H1 (cell line): Measurements from ENCODE around the gene KCP. TPM values are rescaled to one million over a fixed set of nuclear protein-coding genes. Genes with fewer than 3 reads are reported as not detected.

Experiments used
- CTCF ChIA-PET: fragments of 300-600 bp; sonication (Branson Sonifier 250); formaldehyde crosslinking; loops from one replicate; lab custom pipeline; 2021; ENCODE audit not compliant: partially characterized antibody; lab: Charles Lee
- POLR2A ChIA-PET: fragments of 300-600 bp; sonication (Branson Sonifier 250); formaldehyde crosslinking; loops from one replicate; lab custom pipeline; 2021; ENCODE audit warnings: inconsistent platforms; ENCODE audit not compliant: partially characterized antibody; lab: Charles Lee
- DNase-seq, 2 experiments: peaks; one replicate each; pipeline versions ENCODE4 v3.0.0 to v3.0.0-alpha.2; 2010 to 2022; ENCODE audit warnings: low spot score in 2 of 2, low read depth in 1 of 2, mixed read lengths in 1 of 2
- FAIRE-seq: peaks from 2 replicates; lab custom pipeline; 2011; peaks lifted over from hg19 to GRCh38; lab: Jason Lieb, UNC
- H2AFZ ChIP-seq: 2 replicates; pipeline ENCODE4 v1.8.1; 2012; ENCODE audit warnings: low read length, inconsistent platforms
- H2AK5ac ChIP-seq: 2 replicates; pipeline ENCODE4 v1.6.1; 2013; ENCODE audit warnings: low read depth, low read length
- H2BK120ac ChIP-seq: replicated peaks from 2 replicates; pipeline ENCODE3; 2013; ENCODE audit warnings: low read depth, low read length, inconsistent platforms
- H2BK12ac ChIP-seq: 2 replicates; pipeline ENCODE4 v1.6.1; 2013; ENCODE audit warnings: low read depth, low read length
- H2BK15ac ChIP-seq: 2 replicates; pipeline ENCODE4 v1.6.1; 2013; ENCODE audit warnings: low read length
- H2BK20ac ChIP-seq: 2 replicates; pipeline ENCODE4 v1.6.1; 2013; ENCODE audit warnings: low read length
- H2BK5ac ChIP-seq: 2 replicates; pipeline ENCODE4 v1.6.1; 2013; ENCODE audit warnings: low read depth, low read length
- H3K14ac ChIP-seq: 2 replicates; pipeline ENCODE4 v1.6.1; 2013; ENCODE audit warnings: inconsistent platforms; ENCODE audit not compliant: insufficient read length
- H3K18ac ChIP-seq: 2 replicates; pipeline ENCODE4 v1.6.1; 2013; ENCODE audit warnings: low read length; ENCODE audit errors: extremely low read depth
- H3K23ac ChIP-seq: 2 replicates; pipeline ENCODE4 v1.6.1; 2013; ENCODE audit warnings: inconsistent platforms; ENCODE audit not compliant: insufficient read length
- H3K23me2 ChIP-seq: 2 replicates; pipeline ENCODE4 v1.6.1; 2013; ENCODE audit warnings: low read depth, low read length
- H3K27ac ChIP-seq: 2 replicates; pipeline ENCODE4 v1.6.1; 2011; ENCODE audit warnings: low read depth, low read length, inconsistent platforms
- H3K27me3 ChIP-seq, 4 experiments: replicated peaks in 1 of 4; 1 replicate in 1 of 4; 2 replicates in 3 of 4; pipeline versions ENCODE4 v1.6.1 to v1.8.1; 2011 to 2013; ENCODE audit warnings: low read length in 3 of 4, mild to moderate bottlenecking in 3 of 4, inconsistent platforms in 2 of 4, mixed read lengths in 2 of 4, moderate library complexity in 1 of 4; ENCODE audit not compliant: control insufficient read depth in 3 of 4, insufficient read depth in 3 of 4; ENCODE audit errors: extremely low read depth in 1 of 4
- H3K36me3 ChIP-seq, 4 experiments: 2 replicates each; pipeline versions ENCODE4 v1.6.1 to v1.8.1; 2011 to 2013; ENCODE audit warnings: mild to moderate bottlenecking in 4 of 4, low read length in 3 of 4, moderate library complexity in 2 of 4, control low read depth in 1 of 4, inconsistent platforms in 1 of 4; ENCODE audit not compliant: insufficient read depth in 4 of 4, control insufficient read depth in 2 of 4
- H3K4ac ChIP-seq: replicated peaks from 2 replicates; pipeline ENCODE3; 2013; ENCODE audit warnings: low read length, low read depth, mixed read lengths, inconsistent platforms; ENCODE audit not compliant: insufficient read length
- H3K4me1 ChIP-seq, 4 experiments: replicated peaks in 1 of 4; 1 replicate in 1 of 4; 2 replicates in 3 of 4; pipeline versions ENCODE4 v1.6.1 to v1.8.1; 2011 to 2013; ENCODE audit warnings: low read length in 3 of 4, inconsistent platforms in 2 of 4, mixed read lengths in 1 of 4; ENCODE audit not compliant: insufficient read depth in 4 of 4, control insufficient read depth in 3 of 4
- H3K4me2 ChIP-seq, 2 experiments: 2 replicates each; pipeline versions ENCODE4 v1.6.1 to v1.8.1; 2011 to 2013; ENCODE audit warnings: low read depth in 2 of 2, low read length in 2 of 2, control low read depth in 1 of 2, inconsistent platforms in 1 of 2, mild to moderate bottlenecking in 1 of 2; ENCODE audit not compliant: insufficient read depth in 1 of 2
- H3K4me3 ChIP-seq, 4 experiments: fragments of 200-600, 300-600 bp in 1 of 4; sonication (generic), shearing (Covaris generic), sonication (Bioruptor Twin) in 1 of 4; 2 replicates each; pipeline versions ENCODE4 v1.5.1 to v1.8.1; 2011 to 2016; ENCODE audit warnings: low read length in 4 of 4, low read depth in 3 of 4, control low read depth in 2 of 4, inconsistent platforms in 2 of 4, mild to moderate bottlenecking in 2 of 4, mixed read lengths in 1 of 4, moderate library complexity in 1 of 4; ENCODE audit not compliant: insufficient read depth in 2 of 4; ENCODE audit errors: extremely low read depth in 1 of 4
- H3K56ac ChIP-seq: replicated peaks from 2 replicates; pipeline ENCODE3; 2013; ENCODE audit warnings: low read depth, mild to moderate bottlenecking, mixed read lengths, low read length, inconsistent platforms; ENCODE audit not compliant: insufficient read length
- H3K79me1 ChIP-seq: 2 replicates; pipeline ENCODE4 v1.6.1; 2013; ENCODE audit warnings: low read depth, low read length, control low read depth
- H3K79me2 ChIP-seq, 2 experiments: 2 replicates each; pipeline versions ENCODE4 v1.6.1 to v1.8.1; 2012 to 2013; ENCODE audit warnings: low read length in 2 of 2, mild to moderate bottlenecking in 2 of 2, inconsistent platforms in 1 of 2; ENCODE audit not compliant: insufficient read depth in 2 of 2, control insufficient read depth in 1 of 2
- H3K9ac ChIP-seq, 4 experiments: replicated peaks in 1 of 4; 1 replicate in 1 of 4; 2 replicates in 3 of 4; pipeline versions ENCODE4 v1.6.1 to v1.8.1; 2011 to 2013; ENCODE audit warnings: low read depth in 3 of 4, low read length in 3 of 4, control low read depth in 2 of 4, mild to moderate bottlenecking in 2 of 4, moderate library complexity in 2 of 4, inconsistent platforms in 1 of 4; ENCODE audit errors: extremely low read depth in 1 of 4
- H3K9me3 ChIP-seq, 2 experiments: 2 replicates each; pipeline versions ENCODE4 v1.6.1 to v1.8.1; 2012 to 2013; ENCODE audit warnings: mild to moderate bottlenecking in 2 of 2, moderate library complexity in 2 of 2, control low read depth in 1 of 2, inconsistent platforms in 1 of 2, low read depth in 1 of 2, low read length in 1 of 2, mixed read lengths in 1 of 2; ENCODE audit not compliant: insufficient read depth in 2 of 2
- H4K20me1 ChIP-seq, 2 experiments: replicated peaks in 1 of 2; 2 replicates each; pipeline versions ENCODE3 to v1.8.1; 2011 to 2013; ENCODE audit warnings: inconsistent platforms in 2 of 2, low read length in 2 of 2, mild to moderate bottlenecking in 1 of 2; ENCODE audit not compliant: insufficient read depth in 2 of 2, control insufficient read depth in 1 of 2
- H4K5ac ChIP-seq: 2 replicates; pipeline ENCODE4 v1.6.1; 2013; ENCODE audit warnings: low read length, low read depth, mixed read lengths, inconsistent platforms; ENCODE audit not compliant: insufficient read length
- H4K8ac ChIP-seq: 2 replicates; pipeline ENCODE4 v1.8.0; 2013; ENCODE audit warnings: mild to moderate bottlenecking, moderate library complexity, low read length, inconsistent platforms; ENCODE audit not compliant: insufficient read depth; ENCODE audit errors: extremely low read depth
- H4K91ac ChIP-seq: replicated peaks from 2 replicates; pipeline ENCODE3; 2013; ENCODE audit warnings: low read length, mixed read lengths, inconsistent platforms; ENCODE audit not compliant: insufficient read length
- CEBPB ChIP-seq: IDR thresholded peaks from 2 replicates; pipeline ENCODE4 v1.6.1; 2012; ENCODE audit warnings: low read depth, low read length
- CHD1 ChIP-seq: IDR thresholded peaks from 2 replicates; pipeline ENCODE4 v1.6.1; 2012; ENCODE audit warnings: low read depth, low read length, improper control_type of control experiment
- CHD2 ChIP-seq: IDR thresholded peaks from 2 replicates; pipeline ENCODE4 v1.6.1; 2012; ENCODE audit warnings: low read length, improper control_type of control experiment
- EP300 ChIP-seq, 2 experiments: IDR thresholded peaks; 1 replicate in 1 of 2; 2 replicates in 1 of 2; pipeline ENCODE4 v1.6.1; 2011 to 2012; ENCODE audit warnings: low read depth in 2 of 2, low read length in 2 of 2, mild to moderate bottlenecking in 2 of 2, borderline replicate concordance in 1 of 2, inconsistent platforms in 1 of 2, moderate library complexity in 1 of 2
- FOSL1 ChIP-seq: IDR thresholded peaks from 2 replicates; pipeline ENCODE4 v1.6.1; 2011; ENCODE audit warnings: mild to moderate bottlenecking, low read depth, low read length, moderate library complexity; ENCODE audit not compliant: insufficient read depth
- GABPA ChIP-seq: IDR thresholded peaks from 2 replicates; pipeline ENCODE4 v1.6.1; 2011; ENCODE audit warnings: mild to moderate bottlenecking, low read length, moderate library complexity, borderline replicate concordance; ENCODE audit not compliant: insufficient read depth
- JUN ChIP-seq: IDR thresholded peaks from 2 replicates; pipeline ENCODE4 v1.6.1; 2011; ENCODE audit warnings: low read depth, mild to moderate bottlenecking, improper control_type of control experiment, low read length
- MAFK ChIP-seq: IDR thresholded peaks from 2 replicates; pipeline ENCODE4 v1.6.1; 2012; ENCODE audit warnings: low read depth, mild to moderate bottlenecking, improper control_type of control experiment, low read length
- RFX5 ChIP-seq: IDR thresholded peaks from 2 replicates; pipeline ENCODE4 v1.6.1; 2011; ENCODE audit warnings: low read depth, low read length, improper control_type of control experiment, borderline replicate concordance
- SAP30 ChIP-seq: fragments of 300-600 bp; sonication (generic); IDR thresholded peaks from 2 replicates; pipeline ENCODE4 v1.7.1; 2012; ENCODE audit warnings: low read length, moderate library complexity, mild to moderate bottlenecking, inconsistent platforms; ENCODE audit not compliant: insufficient read depth, insufficient replicate concordance
- TAF1 ChIP-seq: IDR thresholded peaks from 2 replicates; pipeline ENCODE4 v1.6.1; 2011; ENCODE audit warnings: mild to moderate bottlenecking, low read depth, low read length
- WGBS, 2 experiments: shearing (Covaris generic) in 1 of 2; methylation state at CpG; one replicate each; pipeline versions ENCODE4 v1.1.6 to v1.1.7; 2013 to 2015; ENCODE audit warnings: low lambda C conversion rate in 2 of 2, mixed read lengths in 2 of 2, inconsistent platforms in 1 of 2, low coverage in 1 of 2, missing lambda C conversion rate in 1 of 2; ENCODE audit not compliant: insufficient replicate concordance in 2 of 2, insufficient coverage in 1 of 2, insufficient read length in 1 of 2; ENCODE audit errors: extremely low coverage in 1 of 2, missing lambda C conversion rate in 1 of 2; 5-methylcytosine and 5-hydroxymethylcytosine counted together
- polyA plus RNA-seq, 7 experiments: library from polyadenylated mRNA; depleted of rRNA in 3 of 7; stranded (reverse) in 5 of 7; unstranded in 2 of 7; fragments of >200 nt in 5 of 7; fragments of 200-250 nt in 2 of 7; gene quantifications; 1 replicate in 5 of 7; 2 replicates in 1 of 7; 4 replicates in 1 of 7; pipeline versions ENCODE4 v1.2.1 to v1.2.3, GENCODE V29; 2011 to 2013; ENCODE audit warnings: missing spikeins in 2 of 7, mixed read lengths in 2 of 7
- total RNA-seq: library from RNA; stranded (reverse); fragmentation: NEBNext Ultra II Directional; extraction: Animal tissue kit (Norgen Biotek cat#: 25700); gene quantifications from 2 replicates; pipeline ENCODE4 v1.2.1, GENCODE V29; 2021
- TF ChIP-seq, protein P1 (sequence below): IDR thresholded peaks from 2 replicates; pipeline ENCODE4 v1.6.1; 2012; ENCODE audit warnings: inconsistent platforms

KCP gene
- total and polyA plus RNA-seq, 2 of the 8 experiments (the other 6 are each of a cell fraction or from before 2014, with no cell fraction given): 1.3 to 2.0 TPM

DNA sequence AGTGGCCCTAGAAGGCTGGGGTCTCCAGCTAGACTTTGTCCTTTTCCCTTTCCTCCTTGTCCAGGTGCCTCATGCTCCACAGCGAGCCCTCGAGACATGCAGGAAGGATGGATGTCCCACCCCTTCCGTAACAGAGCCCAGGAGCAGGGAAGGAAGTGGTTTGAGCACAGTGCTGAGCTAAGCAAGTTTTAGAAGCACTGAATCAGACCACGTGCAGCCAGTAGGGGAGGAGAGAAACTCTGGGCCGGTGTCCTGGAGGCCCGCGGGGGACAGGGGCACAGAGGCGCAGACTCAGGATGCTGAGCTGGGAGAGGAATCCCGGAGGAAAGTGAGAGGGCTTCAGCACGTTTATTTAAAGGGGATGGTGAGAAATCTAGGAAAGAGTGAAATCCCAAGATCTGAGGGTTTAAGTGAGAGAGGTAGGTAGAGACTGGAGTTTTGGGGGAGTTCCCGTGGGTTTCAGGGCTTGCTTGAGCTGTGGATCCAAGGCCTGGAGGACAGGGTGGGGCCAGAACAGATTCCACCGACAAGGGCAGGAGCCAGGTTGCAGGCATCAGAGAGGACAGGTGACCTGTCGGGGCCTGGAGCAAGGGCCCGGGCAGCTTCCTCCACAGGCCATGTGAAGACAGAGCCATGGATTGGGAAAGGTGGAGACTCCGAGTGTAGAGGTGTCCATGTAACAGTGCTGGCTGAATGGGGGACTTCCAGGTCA lies 22.8 kb upstream of the KCP start:
- Histone ChIP-seq H2AK5ac (no peak overlapping the region), H3K9ac (no peak overlapping the region), H4K91ac (no peak overlapping the region), H3K27ac (no peak overlapping the region), H3K18ac (no peak overlapping the region), H2BK15ac (0 out of 2 replicates have a peak overlapping the region, but pooled peaks have one; percentile 49), H3K56ac (no peak overlapping the region), H2BK120ac (no peak overlapping the region), H3K79me2 (no peaks in the 10 kb centered on the region), H3K4me1 (peaks cover 0 to 3% (median under 1%) of the 10 kb centered on the region in 4 experiments; a peak in 2 of 7 replicates), H3K4me2 (no peak overlapping the region), H2BK12ac (no peak overlapping the region), H2BK20ac (no peak overlapping the region), H4K5ac (no peak overlapping the region), H3K27me3 (peaks cover 15 to 34% (median 22%) of the 10 kb centered on the region in 4 experiments), H3K23ac (no peak overlapping the region), H4K20me1 (no peaks in the 10 kb centered on the region), H3K14ac (no peak overlapping the region), H3K23me2 (peaks cover 9% of the 10 kb centered on the region; the same call in 1 of the 2 replicates), H3K36me3 (no peaks in the 10 kb centered on the region), H3K79me1 (no peaks in the 10 kb centered on the region), H2AFZ (no peak overlapping the region), H2BK5ac (no peak overlapping the region), H3K4me3 (no peak overlapping the region), H3K4ac (no peak overlapping the region), H4K8ac (peak overlapping the region; percentile 21; the same call in 1 of the 2 replicates), H3K9me3 (peaks cover 2% of the 10 kb centered on the region in 2 experiments; a peak in 2 of 4 replicates)
- ChIA-PET POLR2A (interaction anchor here (0.9 to 1.9 kb wide), 3 partner anchors 11 to 18 kb away, joined by 3 to 8 read pairs (median 3); no protein-coding TSS in a partner anchor), CTCF (interaction anchor here (0.6 to 2.5 kb wide), 7 partner anchors 11 to 158 kb away, joined by 3 to 16 read pairs (median 4); no protein-coding TSS in a partner anchor)
- DNase-seq (no peak), FAIRE-seq (no peak)
- WGBS, 2 experiments: 83% methylated on average over 15 of the region's 15 CpGs; no CpG with 5 or more reads in 1 of the 2 experiments
- TF ChIP-seq CHD1: no peak
- TF ChIP-seq GABPA: no peak
- no peak for TF ChIP-seq JUN
- no peak for TF ChIP-seq CEBPB
- TF ChIP-seq, protein P1, sequence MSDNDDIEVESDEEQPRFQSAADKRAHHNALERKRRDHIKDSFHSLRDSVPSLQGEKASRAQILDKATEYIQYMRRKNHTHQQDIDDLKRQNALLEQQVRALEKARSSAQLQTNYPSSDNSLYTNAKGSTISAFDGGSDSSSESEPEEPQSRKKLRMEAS: peak; percentile 51; the same call in 1 of the 2 replicates
- peak; percentile 91 for TF ChIP-seq MAFK
- TF ChIP-seq SAP30: no peak
- TF ChIP-seq RFX5: no peak
- no peak for TF ChIP-seq CHD2
- TF ChIP-seq FOSL1: no peak
- no peak for TF ChIP-seq TAF1
- no peak for TF ChIP-seq EP300 (IDR thresholded peaks at IDR 0.05; ENCODE audit: borderline replicate concordance in 1 of 2, low read depth in 2 of 2, low read length in 2 of 2)
